Cerebellar nuclear complex (tissue), 1 donor: ENCODE data around the gene KIF1B.

Experiments
- DNase-seq, 2 experiments: peaks; one replicate each; lab custom pipeline; 2025; lab: John Stamatoyannopoulos, UW

KIF1B gene

DNA sequence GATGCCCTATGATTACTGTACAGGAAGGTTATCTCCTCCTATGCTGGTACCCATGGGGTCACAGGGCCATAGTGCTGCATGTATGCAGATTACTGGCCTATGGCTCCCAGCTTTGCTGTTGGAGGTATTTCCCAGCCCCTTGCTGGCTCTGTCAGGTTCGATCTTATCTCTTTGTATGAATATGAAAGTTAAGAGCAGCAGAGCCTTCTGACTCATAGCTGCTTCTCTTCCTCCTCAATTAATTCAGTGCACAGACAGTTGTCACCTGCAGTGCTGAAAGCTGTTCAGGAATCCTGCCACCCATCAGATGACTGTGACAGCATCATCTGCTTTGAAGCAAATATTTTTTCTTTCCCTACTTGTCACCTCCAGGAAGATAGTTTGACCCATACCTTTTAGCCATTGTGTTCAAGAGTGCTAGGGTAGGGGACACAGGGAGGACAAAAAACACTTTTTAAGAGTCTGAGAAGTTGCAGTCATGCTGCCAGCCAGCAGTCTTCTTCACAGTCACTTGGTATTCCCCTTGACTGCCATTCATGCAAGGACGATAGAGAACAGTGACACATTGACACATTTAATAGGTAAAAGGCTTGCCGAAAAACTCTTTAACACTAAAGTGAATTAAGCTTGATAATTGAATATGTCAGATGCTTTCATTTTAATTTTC, 73.1 kb downstream of the KIF1B start:
- peak in 1 of 2 experiments; percentile 44 for DNase-seq

DNA sequence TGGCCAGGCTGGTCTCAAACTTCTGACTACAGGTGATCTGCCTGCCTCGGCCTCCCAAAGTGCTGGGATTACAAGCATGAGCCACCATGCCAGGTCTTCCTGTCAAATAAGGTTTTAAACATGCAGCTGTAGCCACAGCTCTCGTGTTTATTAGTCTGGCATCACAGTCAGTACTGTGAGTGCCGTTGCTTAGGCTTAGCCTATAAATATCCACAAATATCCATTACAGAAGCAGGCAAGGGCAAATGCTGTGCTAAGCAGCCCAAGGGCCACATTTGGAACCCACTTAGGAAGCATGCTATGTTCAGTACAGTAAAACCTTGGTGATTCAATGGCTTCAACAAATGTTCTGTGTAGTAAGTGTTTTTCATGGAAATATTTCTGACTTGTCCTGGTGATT, 75.9 kb downstream of the KIF1B start:
- DNase-seq: no peak

DNA sequence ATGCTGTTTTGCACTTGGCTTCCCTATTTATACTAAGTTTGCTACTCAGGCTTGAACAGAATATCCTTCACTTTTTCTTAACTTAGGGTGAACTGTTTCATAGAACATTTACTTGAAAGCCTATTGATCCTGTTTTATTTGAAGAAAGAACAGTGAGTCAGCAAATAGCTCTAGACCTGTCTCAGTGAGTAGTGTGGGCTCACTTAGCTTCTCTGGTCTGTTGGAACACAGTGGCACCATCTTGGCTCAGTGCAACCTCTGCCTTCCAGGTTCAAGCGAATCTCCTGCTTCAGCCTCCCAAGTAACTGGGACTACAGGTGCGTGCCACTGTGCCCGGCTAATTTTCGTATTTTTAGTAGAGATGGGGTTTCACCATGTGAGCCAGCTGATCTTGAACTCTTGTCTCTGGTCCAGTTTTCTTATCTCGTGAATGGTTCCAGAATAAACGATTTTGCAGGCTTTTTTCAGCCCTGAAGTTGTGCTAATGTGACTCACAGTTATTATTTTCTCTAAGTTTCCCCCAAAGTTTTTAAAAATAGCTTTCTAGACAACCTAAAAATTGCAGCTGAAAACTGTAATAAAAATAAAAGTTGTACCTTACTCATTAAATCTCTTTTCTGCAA, 76.8 kb downstream of the KIF1B start:
- DNase-seq: no peak

GRCh38 chr1:10288029-10288615, 77.8 kb downstream of the KIF1B start:
- DNase-seq: no peak

- no peak for DNase-seq
These were observed 81.3 kb downstream of the KIF1B start for GRCh38 chr1:10291705-10292104.

DNA sequence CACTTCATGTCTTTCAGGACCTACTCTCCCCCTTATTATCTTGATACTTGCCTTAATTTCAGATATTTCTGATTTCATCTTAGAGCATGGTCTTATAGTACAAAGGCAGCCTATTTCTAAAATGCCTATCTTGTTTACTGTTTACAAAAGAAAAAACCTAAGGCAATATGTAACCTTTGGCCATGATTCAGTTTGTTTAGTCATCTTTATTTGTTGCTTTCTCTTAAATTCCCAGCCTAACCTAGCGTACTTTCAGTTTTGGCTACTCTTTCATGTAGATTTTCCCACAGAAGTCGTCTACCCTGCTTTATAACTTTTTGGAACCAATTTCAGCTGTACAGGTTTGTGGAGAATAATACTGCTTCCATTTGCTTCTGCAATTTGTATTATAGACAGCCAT, 81.8 kb downstream of the KIF1B start:
- DNase-seq: no peak

DNA sequence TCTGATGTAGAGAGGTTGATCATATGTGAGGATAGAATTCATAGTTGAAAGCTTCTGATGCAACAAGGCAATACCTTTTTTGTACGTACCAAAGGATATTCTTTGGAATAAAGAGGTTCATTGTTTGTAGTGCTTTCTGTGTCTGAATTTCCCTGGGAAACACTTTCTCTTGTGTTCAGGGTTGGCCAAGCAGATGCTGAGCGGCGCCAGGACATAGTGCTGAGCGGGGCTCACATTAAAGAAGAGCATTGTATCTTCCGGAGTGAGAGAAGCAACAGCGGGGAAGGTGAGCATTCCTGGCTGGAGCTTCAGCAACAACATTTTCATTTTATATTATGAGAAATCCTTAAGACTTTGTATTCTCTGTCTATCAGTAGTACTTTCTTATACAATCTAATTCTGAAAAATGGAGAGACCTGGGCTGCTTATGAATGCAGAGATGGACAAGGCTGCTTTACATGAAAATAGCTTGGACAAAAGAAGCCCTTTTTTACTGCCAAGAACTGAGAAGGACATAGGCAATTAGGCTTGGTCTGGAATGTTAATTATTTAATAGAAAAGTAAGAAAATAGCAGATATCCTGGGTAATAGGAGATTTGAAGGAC, 85.2 kb downstream of the KIF1B start:
- no peak for DNase-seq

DNA sequence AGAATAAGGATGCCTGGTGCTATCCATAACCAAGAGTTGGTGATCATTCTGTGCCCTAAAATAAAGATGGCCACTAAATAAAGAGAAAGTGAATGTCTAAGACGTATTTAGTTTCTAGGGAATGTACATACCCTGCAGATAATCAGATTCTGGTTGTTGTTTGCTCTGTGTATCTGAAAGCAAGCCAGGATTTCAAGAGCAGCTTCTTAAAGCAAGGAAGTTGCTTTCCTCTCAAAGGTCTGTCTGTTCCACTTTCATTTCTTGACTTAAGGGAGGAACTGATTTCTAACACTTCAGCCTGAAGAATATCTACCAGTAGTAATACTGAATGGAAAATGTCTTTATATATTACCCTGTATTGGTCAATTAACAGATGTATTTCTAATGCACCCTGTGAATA, 88.8 kb downstream of the KIF1B start:
- DNase-seq: no peak

- DNase-seq: no peak
These were observed 92.0 kb downstream of the KIF1B start for GRCh38 chr1:10302416-10302815.

DNA sequence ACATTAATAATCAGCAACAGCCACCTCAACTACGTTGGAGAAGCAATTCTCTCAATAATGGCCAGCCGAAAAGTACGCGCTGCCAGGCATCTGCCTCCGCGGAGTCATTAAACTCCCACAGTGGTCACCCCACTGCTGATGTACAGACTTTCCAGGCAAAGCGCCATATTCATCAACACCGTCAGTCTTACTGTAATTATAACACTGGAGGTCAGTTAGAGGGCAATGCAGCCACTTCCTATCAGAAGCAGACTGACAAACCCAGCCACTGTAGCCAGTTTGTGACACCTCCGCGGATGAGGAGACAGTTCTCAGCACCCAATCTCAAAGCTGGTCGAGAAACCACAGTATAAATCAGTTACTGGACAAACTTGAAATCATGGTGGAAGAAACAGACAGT, 93.9 kb downstream of the KIF1B start:
- DNase-seq: no peak

DNA sequence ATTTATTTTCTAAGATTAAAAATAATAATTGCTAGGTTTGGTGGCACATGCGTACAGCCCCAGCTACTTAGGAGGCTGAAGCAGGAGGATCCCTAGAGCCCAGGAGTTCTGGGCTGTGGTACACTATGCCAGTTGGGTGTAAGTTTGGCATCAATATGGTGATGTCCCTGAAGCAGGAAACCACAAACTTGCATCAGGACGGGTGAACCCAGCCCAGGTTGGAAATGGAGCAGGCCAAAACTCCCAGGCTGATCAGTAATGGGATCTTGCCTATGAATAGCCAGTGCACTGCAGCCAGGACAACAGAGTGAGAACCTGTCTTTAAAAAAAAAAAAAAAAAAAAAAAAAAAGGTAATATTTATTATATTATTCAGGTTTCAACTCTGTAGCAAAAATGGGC, 96.1 kb downstream of the KIF1B start:
- DNase-seq: no peak

DNA sequence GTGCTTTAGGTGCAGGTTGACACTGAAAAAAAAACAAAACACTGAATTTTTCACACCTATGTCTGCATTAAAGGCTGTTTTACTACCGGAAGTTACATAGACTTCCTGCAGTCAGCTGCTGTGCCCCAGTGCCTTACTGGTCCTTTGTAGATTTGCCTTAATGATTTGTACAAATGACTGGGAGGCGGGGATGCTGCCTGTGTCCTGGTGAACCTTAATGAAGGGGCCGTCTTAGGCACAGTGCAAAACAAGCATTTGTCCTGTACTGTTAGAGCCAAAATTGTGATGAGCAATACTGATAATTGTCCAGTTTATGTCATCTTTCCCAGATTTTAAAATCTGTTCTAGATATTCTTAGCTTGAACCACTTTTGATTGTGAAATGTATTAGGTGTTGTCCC, 97.6 kb downstream of the KIF1B start:
- DNase-seq: no peak

DNA sequence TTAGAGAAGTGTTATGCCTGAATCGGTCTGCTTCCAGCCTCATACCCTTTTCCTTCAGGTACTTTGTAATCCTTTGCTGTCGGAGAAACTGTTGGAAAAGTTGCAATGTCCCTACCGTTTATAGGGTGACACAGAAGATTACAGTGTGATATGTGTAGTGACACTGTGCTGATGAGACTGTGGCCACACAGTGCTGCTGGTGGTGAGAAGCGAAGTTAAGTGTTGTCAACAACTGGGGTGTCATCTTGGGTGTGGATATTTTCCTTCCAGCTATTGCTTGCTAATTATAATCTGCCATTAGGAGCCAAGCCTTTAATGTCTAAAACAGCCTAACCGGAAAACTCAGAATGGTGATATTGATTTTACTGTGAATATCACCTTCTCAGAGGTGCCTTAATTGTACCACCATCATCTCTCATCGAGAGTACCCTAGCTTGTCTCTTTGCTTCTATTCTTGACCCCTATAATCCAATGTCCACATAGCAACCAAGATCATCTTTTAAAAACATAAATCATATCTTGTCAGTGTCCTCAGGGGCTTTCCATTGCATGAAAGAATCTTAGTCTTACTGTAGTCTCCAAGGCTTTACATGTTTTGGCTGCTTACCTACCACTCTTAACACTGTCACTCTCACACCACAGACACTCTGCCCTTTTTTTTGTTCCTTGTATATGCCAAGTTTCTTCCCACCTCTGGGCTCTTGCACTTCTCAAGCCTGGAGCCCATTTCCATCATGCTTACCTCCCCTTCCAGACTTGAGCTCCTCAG, 99.1 kb downstream of the KIF1B start:
- DNase-seq: no peak

DNA sequence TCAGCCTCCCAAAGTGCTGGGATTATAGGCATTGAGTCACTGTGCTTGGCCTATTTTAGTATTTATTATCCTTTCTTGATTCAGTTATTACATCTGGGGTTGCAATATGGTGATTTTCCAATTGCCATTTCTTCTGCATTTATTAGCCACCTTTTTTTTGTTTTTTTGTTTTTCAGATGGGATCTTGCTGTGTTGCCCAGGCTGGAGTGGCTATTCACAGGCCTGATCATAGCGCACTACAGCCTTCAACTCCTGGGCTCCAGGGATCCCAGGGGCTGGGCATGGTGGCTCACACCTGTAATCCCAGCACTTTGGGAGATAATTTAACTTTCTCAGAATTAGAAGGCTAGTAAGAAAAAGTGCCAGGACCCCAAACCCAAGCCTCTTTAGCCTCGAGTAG, 106.4 kb downstream of the KIF1B start:
- no peak for DNase-seq

- DNase-seq: no peak
These were observed 109.4 kb downstream of the KIF1B start for GRCh38 chr1:10319750-10320149.

- DNase-seq: no peak
These were observed 110.0 kb downstream of the KIF1B start for GRCh38 chr1:10320336-10320735.

- no peak for DNase-seq
These were observed 112.5 kb downstream of the KIF1B start for GRCh38 chr1:10322821-10323220.

- no peak for DNase-seq
These were observed 114.3 kb downstream of the KIF1B start for GRCh38 chr1:10324627-10325026.

DNA sequence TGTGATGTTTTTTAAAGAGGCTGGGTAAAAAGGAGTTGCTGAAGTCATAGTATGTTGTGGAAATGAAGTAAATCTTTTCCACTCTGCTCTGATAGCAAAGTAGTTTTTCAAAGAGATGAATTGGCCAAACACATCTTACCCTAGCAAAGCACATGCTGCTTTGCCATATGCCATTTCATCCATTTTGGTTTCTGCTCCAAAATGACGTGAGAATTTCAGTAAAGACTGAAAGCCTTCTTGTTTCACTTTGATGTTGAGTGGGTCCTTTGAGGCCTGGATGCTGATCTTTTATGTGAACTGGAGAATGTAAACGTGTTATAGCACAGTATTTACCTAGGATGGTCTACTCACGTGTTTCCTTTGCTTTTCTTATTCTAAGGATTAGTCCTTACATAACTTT, 115.2 kb downstream of the KIF1B start:
- DNase-seq: no peak

- no peak for DNase-seq
These were observed 115.9 kb downstream of the KIF1B start for GRCh38 chr1:10326251-10326650.

DNA sequence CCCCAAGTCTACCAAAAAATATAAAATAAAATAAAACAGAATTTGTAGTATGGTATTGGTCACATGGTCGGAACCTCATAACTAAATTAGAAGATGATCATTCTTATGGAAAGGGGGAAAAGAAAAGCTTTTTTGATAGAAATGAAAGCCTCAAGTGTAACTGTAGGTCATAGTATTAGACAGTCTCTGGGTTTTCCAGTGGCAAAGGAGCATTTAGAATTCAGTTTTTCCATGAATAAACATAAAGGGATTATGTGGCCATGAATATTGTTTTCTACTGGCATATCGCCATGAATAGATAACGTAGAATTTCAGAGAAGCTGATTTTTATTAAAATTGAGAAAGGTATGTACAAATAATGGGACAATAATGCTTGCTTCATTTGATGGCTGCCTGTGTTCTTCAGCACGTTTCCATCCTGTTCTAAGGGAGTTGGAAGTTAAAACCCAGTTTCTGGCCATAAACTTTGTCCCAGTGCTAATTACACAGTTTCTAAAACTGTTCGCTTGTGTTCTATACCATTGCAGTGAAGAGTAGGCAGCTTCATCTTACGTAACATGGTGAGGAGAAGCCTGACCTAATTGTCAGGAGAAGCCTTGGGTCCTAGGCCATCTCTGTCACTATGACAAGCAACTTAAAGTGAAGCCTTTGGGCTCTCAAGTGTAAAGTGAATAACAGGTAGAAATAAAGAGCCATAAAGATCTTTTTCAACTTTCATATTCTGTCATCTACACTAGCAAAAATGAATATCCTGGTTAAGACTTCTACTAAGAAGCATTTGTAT, 118.0 kb downstream of the KIF1B start:
- no peak for DNase-seq

DNA sequence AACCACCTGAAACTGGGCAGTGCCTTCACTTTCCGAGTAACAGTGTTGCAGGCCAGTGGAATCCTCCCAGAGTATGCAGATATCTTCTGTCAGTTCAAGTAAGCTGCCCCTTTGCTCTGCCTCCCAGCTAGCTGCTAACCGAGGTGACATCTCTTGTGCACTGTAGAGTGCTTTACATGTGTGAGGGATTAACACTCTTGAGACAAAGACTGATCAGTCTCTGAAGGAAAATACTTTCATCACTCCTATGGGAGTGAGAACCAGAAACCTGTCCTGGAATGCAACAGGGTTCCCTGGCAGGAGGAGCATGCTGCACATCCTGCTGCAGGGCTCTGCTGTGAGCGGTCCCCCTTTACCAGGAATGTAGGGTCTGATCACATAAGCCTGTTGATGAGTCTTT, 127.1 kb downstream of the KIF1B start:
- DNase-seq: no peak
